Loucy (cell line): ENCODE data around the gene RBM20.

Source experiments
- H2AFZ ChIP-seq: fragments of 200-600 bp; sonication (generic); 2 replicates; pipeline ENCODE4 v1.6.0; 2016; ENCODE audit warnings: antibody characterized with exemption, mild to moderate bottlenecking, low read length, moderate library complexity
- H3F3A ChIP-seq: fragments of 200-600 bp; 2 replicates; pipeline ENCODE4 v1.6.0; 2016; ENCODE audit warnings: antibody characterized with exemption, low read depth, mild to moderate bottlenecking
- H3K27me3 ChIP-seq: fragments of 200-600 bp; sonication (generic); 2 replicates; pipeline ENCODE4 v1.6.1; 2014; ENCODE audit warnings: low read length, mild to moderate bottlenecking; ENCODE audit not compliant: insufficient read depth, poor library complexity, severe bottlenecking
- H3K36me3 ChIP-seq: fragments of 200-600 bp; sonication (generic); 2 replicates; pipeline ENCODE4 v1.6.1; 2016; ENCODE audit warnings: low read length; ENCODE audit not compliant: insufficient read depth
- H3K4me1 ChIP-seq: fragments of 200-600 bp; sonication (generic); 2 replicates; pipeline ENCODE4 v1.5.1; 2014; ENCODE audit warnings: low read length, mild to moderate bottlenecking; ENCODE audit not compliant: insufficient read depth, poor library complexity, severe bottlenecking
- H3K4me2 ChIP-seq: fragments of 200-600 bp; sonication (generic); 2 replicates; pipeline ENCODE4 v1.6.0; 2014; ENCODE audit warnings: antibody characterized with exemption, low read length, low read depth, mild to moderate bottlenecking; ENCODE audit not compliant: poor library complexity, severe bottlenecking
- H3K4me3 ChIP-seq: fragments of 200-600 bp; sonication (generic); 2 replicates; pipeline ENCODE4 v1.5.1; 2014; ENCODE audit warnings: low read length, mild to moderate bottlenecking, mixed read lengths; ENCODE audit not compliant: poor library complexity, severe bottlenecking
- H3K79me2 ChIP-seq: fragments of 200-600 bp; sonication (generic); 2 replicates; pipeline ENCODE4 v1.6.1; 2014; ENCODE audit warnings: low read length; ENCODE audit not compliant: insufficient read depth
- H3K9ac ChIP-seq: fragments of 200-600 bp; sonication (generic); 2 replicates; pipeline ENCODE4 v1.6.0; 2014; ENCODE audit warnings: mild to moderate bottlenecking, low read depth, low read length, moderate library complexity; ENCODE audit not compliant: poor library complexity, severe bottlenecking
- H3K9me2 ChIP-seq: fragments of 200-600 bp; sonication (generic); replicated peaks from 2 replicates; pipeline ENCODE4 v1.6.1; 2016; ENCODE audit warnings: low read depth, low read length, mixed read lengths
- H3K9me3 ChIP-seq: fragments of 200-600 bp; sonication (generic); 2 replicates; pipeline ENCODE4 v1.6.1; 2014; ENCODE audit warnings: mild to moderate bottlenecking, antibody characterized with exemption, low read length, low read depth; ENCODE audit not compliant: insufficient read depth
- H4K20me1 ChIP-seq: fragments of 200-600 bp; sonication (generic); 2 replicates; pipeline ENCODE4 v1.6.0; 2014; ENCODE audit warnings: antibody characterized with exemption, low read length, mild to moderate bottlenecking; ENCODE audit not compliant: insufficient read depth, poor library complexity, severe bottlenecking
- CTCF ChIP-seq: fragments of 200-600 bp; sonication (generic); conservative IDR thresholded peaks from 2 replicates; pipeline ENCODE4 v1.5.1; 2014; ENCODE audit warnings: mild to moderate bottlenecking, antibody characterized with exemption, low read length
- EZH2phosphoT487 ChIP-seq: fragments of 200-600 bp; IDR thresholded peaks from 2 replicates; pipeline ENCODE4 v1.6.1; 2018; ENCODE audit warnings: antibody characterized with exemption, mild to moderate bottlenecking, moderate library complexity, borderline replicate concordance

RBM20 gene

GRCh38 chr10:110872984-110873923 lies 229.1 kb downstream of the RBM20 start:
- peak overlapping the region; percentile 93 for H3K4me3 ChIP-seq
- no peaks in the 10 kb centered on the region for H3K9me3 ChIP-seq
- H4K20me1 ChIP-seq = peaks cover 48% of the 10 kb centered on the region
- H3K9ac ChIP-seq = peak overlapping the region; percentile 90
- peak overlapping the region; percentile 85; the same call in 1 of the 2 replicates for H2AFZ ChIP-seq
- H3K4me1 ChIP-seq = peaks cover 78% of the 10 kb centered on the region
- H3K79me2 ChIP-seq = peaks cover 84% of the 10 kb centered on the region
- no peak for TF ChIP-seq CTCF
- no peak for TF ChIP-seq EZH2phosphoT487
- peak overlapping the region; percentile 99 for H3K4me2 ChIP-seq
- H3K27me3 ChIP-seq = no peaks in the 10 kb centered on the region
- H3K9me2 ChIP-seq = no peaks in the 10 kb centered on the region
- H3F3A ChIP-seq = peaks cover 3% of the 10 kb centered on the region; the same call in 1 of the 2 replicates
- peaks cover 9% of the 10 kb centered on the region; the same call in 1 of the 2 replicates for H3K36me3 ChIP-seq

DNA sequence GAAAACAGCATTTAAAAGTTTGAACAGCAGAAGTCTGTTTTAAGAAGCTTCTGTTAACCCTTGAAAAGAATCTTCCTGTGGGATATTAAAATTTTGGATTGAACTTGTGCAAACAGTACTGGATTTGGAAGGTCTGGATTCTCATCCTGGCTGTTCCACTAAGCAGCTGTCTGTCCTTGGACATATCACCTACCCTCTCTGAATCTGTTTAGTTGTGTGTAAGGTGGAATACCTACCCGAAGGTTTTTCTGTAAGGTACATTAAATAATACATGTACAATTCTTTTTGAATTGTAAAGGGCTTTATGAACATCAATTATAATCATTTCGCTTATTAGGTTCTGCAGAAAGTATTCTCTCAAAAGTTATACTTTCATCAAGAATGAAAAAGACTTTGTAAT lies 229.8 kb downstream of the RBM20 start:
- Histone ChIP-seq H3K9ac (peak overlapping the region; percentile 90), H3K9me3 (no peaks in the 10 kb centered on the region), H3K36me3 (peaks cover 15% of the 10 kb centered on the region; the same call in 1 of the 2 replicates), H3K4me2 (peak overlapping the region; percentile 99), H3K4me3 (peak overlapping the region; percentile 93), H4K20me1 (peaks cover 54% of the 10 kb centered on the region), H3K27me3 (no peaks in the 10 kb centered on the region), H3K4me1 (peaks cover 76% of the 10 kb centered on the region), H2AFZ (no peak overlapping the region), H3K79me2 (peaks cover 91% of the 10 kb centered on the region), H3K9me2 (no peaks in the 10 kb centered on the region), H3F3A (peaks cover 3% of the 10 kb centered on the region; the same call in 1 of the 2 replicates)
- TF ChIP-seq EZH2phosphoT487 (no peak), CTCF (no peak)

GRCh38 chr10:110876000-110876399 lies 231.9 kb downstream of the RBM20 start:
- Histone ChIP-seq H3K9me3 (no peaks in the 10 kb centered on the region), H3K9me2 (no peaks in the 10 kb centered on the region), H2AFZ (no peak overlapping the region), H3K9ac (peak overlapping the region; percentile 9), H3K4me2 (peak overlapping the region; percentile 99), H3K4me3 (peak overlapping the region; percentile 93), H3K4me1 (peaks cover 61% of the 10 kb centered on the region), H3K27me3 (no peaks in the 10 kb centered on the region), H3F3A (peaks cover 3% of the 10 kb centered on the region; the same call in 1 of the 2 replicates), H3K79me2 (peaks cover 95% of the 10 kb centered on the region), H4K20me1 (peaks cover 66% of the 10 kb centered on the region), H3K36me3 (peaks cover 15% of the 10 kb centered on the region; the same call in 1 of the 2 replicates)
- TF ChIP-seq CTCF (no peak), EZH2phosphoT487 (no peak)
